ENCODE data around the gene GCN1. TPM values are rescaled to one million over a fixed set of nuclear protein-coding genes. Genes with fewer than 3 reads are reported as not detected.
A peak's percentile ranks its signal among the peaks of the same experiment; 100 is the strongest.

The GCN1 gene
- total RNA-seq, 1 donor from 2014 or later = 165 TPM

- Mint-ChIP-seq H3K9me3 (no peaks in the 10 kb centered on the region), H3K27ac (no peak overlapping the region), H3K4me1 (ENCODE audit: low read depth) (no peaks in the 10 kb centered on the region), H3K36me3 (ENCODE audit: low read depth) (peaks cover 67% of the 10 kb centered on the region), H3K4me3 (ENCODE audit: low read depth) (no peak overlapping the region), H3K27me3 (ENCODE audit: low read depth) (no peaks in the 10 kb centered on the region)
- intact Hi-C loops (cut with micrococcal nuclease) = no loop called here
- no peak for DNase-seq (ENCODE audit: low spot score)
Measured at GRCh38 chr12:120093592-120094355, 100.7 kb downstream of the GCN1 start.

GRCh38 chr12:120093336-120093591 is 101.3 kb downstream of the GCN1 start:
- Mint-ChIP-seq H3K4me3 (ENCODE audit: low read depth) (no peak overlapping the region), H3K9me3 (no peaks in the 10 kb centered on the region), H3K27me3 (ENCODE audit: low read depth) (no peaks in the 10 kb centered on the region), H3K36me3 (ENCODE audit: low read depth) (peaks cover 61% of the 10 kb centered on the region), H3K27ac (no peak overlapping the region), H3K4me1 (ENCODE audit: low read depth) (no peaks in the 10 kb centered on the region)
- intact Hi-C loops (cut with micrococcal nuclease) = no loop called here
- DNase-seq (ENCODE audit: low spot score) = no peak

GRCh38 chr12:120092551-120093335 is 101.8 kb downstream of the GCN1 start:
- no peak overlapping the region for H3K27ac Mint-ChIP-seq
- H3K36me3 Mint-ChIP-seq (ENCODE audit: low read depth) = peaks cover 58% of the 10 kb centered on the region
- no peaks in the 10 kb centered on the region for H3K9me3 Mint-ChIP-seq
- no peak for DNase-seq (ENCODE audit: low spot score)
- no peaks in the 10 kb centered on the region for H3K27me3 Mint-ChIP-seq (ENCODE audit: low read depth)
- H3K4me1 Mint-ChIP-seq (ENCODE audit: low read depth) = no peaks in the 10 kb centered on the region
- no peak overlapping the region for H3K4me3 Mint-ChIP-seq (ENCODE audit: low read depth)
- intact Hi-C loops (cut with micrococcal nuclease) = no loop called here

GRCh38 chr12:120091371-120092090 is 103.0 kb downstream of the GCN1 start:
- Mint-ChIP-seq H3K36me3 (ENCODE audit: low read depth) (peaks cover 58% of the 10 kb centered on the region), H3K27ac (no peak overlapping the region), H3K4me3 (ENCODE audit: low read depth) (no peak overlapping the region), H3K4me1 (ENCODE audit: low read depth) (peaks cover 9% of the 10 kb centered on the region), H3K27me3 (ENCODE audit: low read depth) (no peaks in the 10 kb centered on the region), H3K9me3 (no peaks in the 10 kb centered on the region)
- DNase-seq (ENCODE audit: low spot score) = no peak
- intact Hi-C loops (cut with micrococcal nuclease) = no loop called here

GRCh38 chr12:120090626-120091295 is 103.8 kb downstream of the GCN1 start:
- Mint-ChIP-seq H3K4me3 (ENCODE audit: low read depth) (no peak overlapping the region), H3K4me1 (ENCODE audit: low read depth) (peaks cover 13% of the 10 kb centered on the region), H3K9me3 (no peaks in the 10 kb centered on the region), H3K36me3 (ENCODE audit: low read depth) (peaks cover 60% of the 10 kb centered on the region), H3K27ac (no peak overlapping the region), H3K27me3 (ENCODE audit: low read depth) (no peaks in the 10 kb centered on the region)
- intact Hi-C loops (cut with micrococcal nuclease) = no loop called here
- DNase-seq (ENCODE audit: low spot score) = no peak

GRCh38 chr12:120090206-120090605 is 104.3 kb downstream of the GCN1 start:
- no peaks in the 10 kb centered on the region for H3K9me3 Mint-ChIP-seq
- peaks cover 65% of the 10 kb centered on the region for H3K36me3 Mint-ChIP-seq (ENCODE audit: low read depth)
- no peak for DNase-seq (ENCODE audit: low spot score)
- H3K27me3 Mint-ChIP-seq (ENCODE audit: low read depth) = no peaks in the 10 kb centered on the region
- intact Hi-C loops (cut with micrococcal nuclease) = no loop called here
- H3K4me3 Mint-ChIP-seq (ENCODE audit: low read depth) = no peak overlapping the region
- peaks cover 17% of the 10 kb centered on the region for H3K4me1 Mint-ChIP-seq (ENCODE audit: low read depth)
- no peak overlapping the region for H3K27ac Mint-ChIP-seq

GRCh38 chr12:120089796-120090195 is 104.7 kb downstream of the GCN1 start:
- peaks cover 22% of the 10 kb centered on the region for H3K4me1 Mint-ChIP-seq (ENCODE audit: low read depth)
- intact Hi-C loops (cut with micrococcal nuclease) = no loop called here
- no peaks in the 10 kb centered on the region for H3K27me3 Mint-ChIP-seq (ENCODE audit: low read depth)
- no peaks in the 10 kb centered on the region for H3K9me3 Mint-ChIP-seq
- DNase-seq (ENCODE audit: low spot score) = no peak
- no peak overlapping the region for H3K27ac Mint-ChIP-seq
- no peak overlapping the region for H3K4me3 Mint-ChIP-seq (ENCODE audit: low read depth)
- peaks cover 69% of the 10 kb centered on the region for H3K36me3 Mint-ChIP-seq (ENCODE audit: low read depth)

GRCh38 chr12:120089105-120089504 is 105.4 kb downstream of the GCN1 start:
- peaks cover 28% of the 10 kb centered on the region for H3K4me1 Mint-ChIP-seq (ENCODE audit: low read depth)
- H3K27me3 Mint-ChIP-seq (ENCODE audit: low read depth) = no peaks in the 10 kb centered on the region
- no peak for DNase-seq (ENCODE audit: low spot score)
- no peak overlapping the region for H3K4me3 Mint-ChIP-seq (ENCODE audit: low read depth)
- no peaks in the 10 kb centered on the region for H3K9me3 Mint-ChIP-seq
- peaks cover 71% of the 10 kb centered on the region for H3K36me3 Mint-ChIP-seq (ENCODE audit: low read depth)
- intact Hi-C loops (cut with micrococcal nuclease) = no loop called here
- peak overlapping the region; percentile 18 for H3K27ac Mint-ChIP-seq

- H3K4me1 Mint-ChIP-seq (ENCODE audit: low read depth) = peaks cover 28% of the 10 kb centered on the region
- peak overlapping the region; percentile 74 for H3K4me3 Mint-ChIP-seq (ENCODE audit: low read depth)
- intact Hi-C loops (cut with micrococcal nuclease) = loop anchor here (1.0 to 2.0 kb wide), 6 partner anchors 32 to 148 kb away; partner anchors contain the start of gene GCN1
- no peaks in the 10 kb centered on the region for H3K9me3 Mint-ChIP-seq
- peak; percentile 100 for DNase-seq (ENCODE audit: low spot score)
- H3K36me3 Mint-ChIP-seq (ENCODE audit: low read depth) = peaks cover 77% of the 10 kb centered on the region
- H3K27ac Mint-ChIP-seq = peak overlapping the region; percentile 88
- no peaks in the 10 kb centered on the region for H3K27me3 Mint-ChIP-seq (ENCODE audit: low read depth)
Measured at GRCh38 chr12:120086801-120087621, 107.5 kb downstream of the GCN1 start.

GRCh38 chr12:120085920-120086645 is 108.4 kb downstream of the GCN1 start:
- Mint-ChIP-seq H3K27ac (peak overlapping the region; percentile 88), H3K27me3 (ENCODE audit: low read depth) (no peaks in the 10 kb centered on the region), H3K4me1 (ENCODE audit: low read depth) (peaks cover 32% of the 10 kb centered on the region), H3K9me3 (no peaks in the 10 kb centered on the region), H3K4me3 (ENCODE audit: low read depth) (peak overlapping the region; percentile 74), H3K36me3 (ENCODE audit: low read depth) (peaks cover 78% of the 10 kb centered on the region)
- intact Hi-C loops (cut with micrococcal nuclease) = loop anchor here (2.0 kb wide), 3 partner anchors 105 to 147 kb away; partner anchors contain the start of gene GCN1
- no peak for DNase-seq (ENCODE audit: low spot score)

- Mint-ChIP-seq H3K4me3 (ENCODE audit: low read depth) (no peak overlapping the region), H3K27ac (no peak overlapping the region), H3K4me1 (ENCODE audit: low read depth) (peaks cover 30% of the 10 kb centered on the region), H3K9me3 (no peaks in the 10 kb centered on the region), H3K36me3 (ENCODE audit: low read depth) (peaks cover 81% of the 10 kb centered on the region), H3K27me3 (ENCODE audit: low read depth) (no peaks in the 10 kb centered on the region)
- intact Hi-C loops (cut with micrococcal nuclease) = no loop called here
- DNase-seq (ENCODE audit: low spot score) = no peak
Measured at GRCh38 chr12:120081641-120082040, 112.9 kb downstream of the GCN1 start.
